ENCODE data around the gene RASGRF1. TPM values are rescaled to one million over a fixed set of nuclear protein-coding genes. Genes with fewer than 3 reads are reported as not detected.
"Not testable (repeated sequence)": the region's sequence is repeated elsewhere in the genome, so short reads cannot be mapped to it uniquely, and the experiment has no call there.

The RASGRF1 gene
- total RNA-seq, 1 experiment from 2014 or later = not detected

GRCh38 chr15:79027532-79028410, 62.8 kb downstream of the RASGRF1 start:
- Histone ChIP-seq H3K27me3 (ENCODE audit: low read length) (no peaks in the 10 kb centered on the region), H2AFZ (ENCODE audit: low read length) (no peak overlapping the region), H3K27ac (ENCODE audit: low read length) (no peak overlapping the region), H3K36me3 (ENCODE audit: low read depth, low read length) (no peaks in the 10 kb centered on the region), H4K20me1 (ENCODE audit: low read length) (no peaks in the 10 kb centered on the region), H3K9ac (ENCODE audit: low read length) (no peak overlapping the region), H3K4me2 (ENCODE audit: low read length) (no peak overlapping the region), H3K9me3 (ENCODE audit: low read length) (no peaks in the 10 kb centered on the region), H3K9me2 (replicated peaks; ENCODE audit: low read length) (no peaks in the 10 kb centered on the region), H3K4me3 (ENCODE audit: low read length) (no peak overlapping the region), H3F3A (ENCODE audit: low read length, unreplicated experiment) (no peaks in the 10 kb centered on the region), H3K79me2 (ENCODE audit: low read length) (no peaks in the 10 kb centered on the region), H3K4me1 (ENCODE audit: insufficient read depth, low read length) (no peaks in the 10 kb centered on the region)
- ChIA-PET POLR2A (ENCODE audit: unreplicated experiment) (no interaction called here), CTCF (interaction anchor here (0.7 to 1.5 kb wide), 2 partner anchors 155 to 157 kb away, joined by 3 to 8 read pairs; no protein-coding TSS in a partner anchor)
- BruUV-seq (replicated peaks) = no TSS peak
- DNase-seq (no peak), ATAC-seq (no peak)
- intact Hi-C loops (cut with micrococcal nuclease) = loop anchor here (1.0 kb wide), 1 partner anchor 157 kb away; no protein-coding TSS in a partner anchor
- no peak for TF ChIP-seq EZH2 (IDR thresholded peaks at IDR 0.05; ENCODE audit: low read length, unreplicated experiment)
- TF ChIP-seq, protein P1, sequence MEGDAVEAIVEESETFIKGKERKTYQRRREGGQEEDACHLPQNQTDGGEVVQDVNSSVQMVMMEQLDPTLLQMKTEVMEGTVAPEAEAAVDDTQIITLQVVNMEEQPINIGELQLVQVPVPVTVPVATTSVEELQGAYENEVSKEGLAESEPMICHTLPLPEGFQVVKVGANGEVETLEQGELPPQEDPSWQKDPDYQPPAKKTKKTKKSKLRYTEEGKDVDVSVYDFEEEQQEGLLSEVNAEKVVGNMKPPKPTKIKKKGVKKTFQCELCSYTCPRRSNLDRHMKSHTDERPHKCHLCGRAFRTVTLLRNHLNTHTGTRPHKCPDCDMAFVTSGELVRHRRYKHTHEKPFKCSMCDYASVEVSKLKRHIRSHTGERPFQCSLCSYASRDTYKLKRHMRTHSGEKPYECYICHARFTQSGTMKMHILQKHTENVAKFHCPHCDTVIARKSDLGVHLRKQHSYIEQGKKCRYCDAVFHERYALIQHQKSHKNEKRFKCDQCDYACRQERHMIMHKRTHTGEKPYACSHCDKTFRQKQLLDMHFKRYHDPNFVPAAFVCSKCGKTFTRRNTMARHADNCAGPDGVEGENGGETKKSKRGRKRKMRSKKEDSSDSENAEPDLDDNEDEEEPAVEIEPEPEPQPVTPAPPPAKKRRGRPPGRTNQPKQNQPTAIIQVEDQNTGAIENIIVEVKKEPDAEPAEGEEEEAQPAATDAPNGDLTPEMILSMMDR (conservative IDR thresholded peaks at IDR 0.05; ENCODE audit: low read depth, low read length) = no peak
- no peak for TF ChIP-seq EZH2phosphoT487 (IDR thresholded peaks at IDR 0.05; ENCODE audit: borderline replicate concordance, low read length)

GRCh38 chr15:79025802-79026201, 64.8 kb downstream of the RASGRF1 start:
- Histone ChIP-seq H3F3A (ENCODE audit: low read length, unreplicated experiment) (no peaks in the 10 kb centered on the region), H3K36me3 (ENCODE audit: low read depth, low read length) (no peaks in the 10 kb centered on the region), H2AFZ (ENCODE audit: low read length) (no peak overlapping the region), H4K20me1 (ENCODE audit: low read length) (no peaks in the 10 kb centered on the region), H3K27me3 (ENCODE audit: low read length) (no peaks in the 10 kb centered on the region), H3K4me2 (ENCODE audit: low read length) (no peak overlapping the region), H3K4me3 (ENCODE audit: low read length) (no peak overlapping the region), H3K9me2 (replicated peaks; ENCODE audit: low read length) (no peaks in the 10 kb centered on the region), H3K79me2 (ENCODE audit: low read length) (no peaks in the 10 kb centered on the region), H3K9ac (ENCODE audit: low read length) (no peak overlapping the region), H3K27ac (ENCODE audit: low read length) (no peak overlapping the region), H3K9me3 (ENCODE audit: low read length) (no peaks in the 10 kb centered on the region), H3K4me1 (ENCODE audit: insufficient read depth, low read length) (no peaks in the 10 kb centered on the region)
- no peak for DNase-seq
- ChIA-PET CTCF (no interaction called here), POLR2A (ENCODE audit: unreplicated experiment) (no interaction called here)
- BruUV-seq (replicated peaks) = no TSS peak
- no peak for TF ChIP-seq EZH2phosphoT487 (IDR thresholded peaks at IDR 0.05; ENCODE audit: borderline replicate concordance, low read length)
- ATAC-seq = no peak
- intact Hi-C loops (cut with micrococcal nuclease) = no loop called here

GRCh38 chr15:79025201-79025600, 65.4 kb downstream of the RASGRF1 start:
- POLR2A ChIA-PET (ENCODE audit: unreplicated experiment) = no interaction called here
- intact Hi-C loops (cut with micrococcal nuclease) = no loop called here
- H4K20me1 ChIP-seq (ENCODE audit: low read length) = no peaks in the 10 kb centered on the region
- H3K79me2 ChIP-seq (ENCODE audit: low read length) = no peaks in the 10 kb centered on the region
- H3K27ac ChIP-seq (ENCODE audit: low read length) = no peak overlapping the region
- no peaks in the 10 kb centered on the region for H3K27me3 ChIP-seq (ENCODE audit: low read length)
- no peaks in the 10 kb centered on the region for H3K9me2 ChIP-seq (replicated peaks; ENCODE audit: low read length)
- H3K4me1 ChIP-seq (ENCODE audit: insufficient read depth, low read length) = no peaks in the 10 kb centered on the region
- no peaks in the 10 kb centered on the region for H3K36me3 ChIP-seq (ENCODE audit: low read depth, low read length)
- H2AFZ ChIP-seq (ENCODE audit: low read length) = no peak overlapping the region
- H3F3A ChIP-seq (ENCODE audit: low read length, unreplicated experiment) = no peaks in the 10 kb centered on the region
- TF ChIP-seq, protein P1 (conservative IDR thresholded peaks at IDR 0.05; ENCODE audit: low read depth, low read length) = peak; percentile 36; the same call in 1 of the 2 replicates
- TF ChIP-seq EZH2 (IDR thresholded peaks at IDR 0.05; ENCODE audit: low read length, unreplicated experiment) (no peak), EZH2phosphoT487 (IDR thresholded peaks at IDR 0.05; ENCODE audit: borderline replicate concordance, low read length) (no peak)
- no peak overlapping the region for H3K9ac ChIP-seq (ENCODE audit: low read length)
- no peak overlapping the region for H3K4me3 ChIP-seq (ENCODE audit: low read length)
- ATAC-seq = no peak
- CTCF ChIA-PET = no interaction called here
- no TSS peak for BruUV-seq (replicated peaks)
- no peak overlapping the region for H3K4me2 ChIP-seq (ENCODE audit: low read length)
- H3K9me3 ChIP-seq (ENCODE audit: low read length) = no peaks in the 10 kb centered on the region
- no peak for DNase-seq

DNA sequence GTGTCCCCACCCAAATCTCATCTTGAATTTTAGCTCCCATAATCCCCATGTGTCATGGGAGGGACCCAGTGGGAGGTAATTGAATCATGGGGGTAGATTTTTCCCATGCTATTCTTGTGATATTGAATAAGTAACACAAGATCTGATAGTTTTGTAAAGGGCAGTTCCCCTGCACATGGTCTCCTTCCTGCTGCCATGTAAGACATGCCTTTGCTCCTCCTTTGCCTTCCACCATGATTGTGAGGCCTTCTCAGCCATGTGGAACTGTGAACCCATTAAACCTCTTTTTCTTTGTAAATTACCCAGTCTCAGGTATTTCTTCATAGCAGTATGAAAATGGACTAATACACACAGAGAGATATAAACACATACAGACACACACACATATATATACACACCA, 66.1 kb downstream of the RASGRF1 start:
- H3K36me3 ChIP-seq (ENCODE audit: low read depth, low read length); H2AFZ ChIP-seq (ENCODE audit: low read length); H3K9ac ChIP-seq (ENCODE audit: low read length); H4K20me1 ChIP-seq (ENCODE audit: low read length); H3K4me3 ChIP-seq (ENCODE audit: low read length); H3K27ac ChIP-seq (ENCODE audit: low read length); BruUV-seq (replicated peaks); H3K4me2 ChIP-seq (ENCODE audit: low read length); CTCF ChIA-PET; H3K27me3 ChIP-seq (ENCODE audit: low read length); H3K9me3 ChIP-seq (ENCODE audit: low read length); DNase-seq; H3K4me1 ChIP-seq (ENCODE audit: insufficient read depth, low read length); POLR2A ChIA-PET (ENCODE audit: unreplicated experiment); H3F3A ChIP-seq (ENCODE audit: low read length, unreplicated experiment); intact Hi-C loops (cut with micrococcal nuclease); H3K79me2 ChIP-seq (ENCODE audit: low read length); H3K9me2 ChIP-seq (replicated peaks; ENCODE audit: low read length); ATAC-seq: not testable (repeated sequence)
